Adrenal gland (tissue), 12 donors: Measurements from ENCODE around the gene SURF4. TPM values are rescaled to one million over a fixed set of nuclear protein-coding genes. Genes with fewer than 3 reads are reported as not detected.

Source experiments
- DNase-seq, 7 donors: peaks; one replicate each; pipeline ENCODE4 v3.0.0-alpha.2; 2019 to 2020
- H3K27ac ChIP-seq, 5 donors: fragments of 200-600 bp; sonication (generic) in 4 of 5; 1 replicate in 3 of 5; 2 replicates in 2 of 5; pipeline versions ENCODE4 v1.5.1 to v1.8.0; 2016 to 2020; ENCODE audit warnings: mild to moderate bottlenecking in 1 of 5
- H3K27me3 ChIP-seq: fragments of 200-600 bp; 2 replicates; pipeline ENCODE4 v1.8.0; 2021
- H3K36me3 ChIP-seq, 2 donors: fragments of 200-600 bp; replicated peaks in 1 of 2; 1 replicate in 1 of 2; 2 replicates in 1 of 2; pipeline versions ENCODE4 v1.5.1 to v1.8.0; 2018 to 2022
- H3K4me1 ChIP-seq, 2 donors: fragments of 200-600 bp; replicated peaks in 1 of 2; 1 replicate in 1 of 2; 2 replicates in 1 of 2; pipeline versions ENCODE4 v1.5.1 to v1.8.0; 2018 to 2021
- H3K4me3 ChIP-seq, 4 donors: fragments of 200-600 bp; sonication (generic) in 3 of 4; one replicate each; pipeline ENCODE4 v1.5.1; 2016 to 2018
- H3K9me3 ChIP-seq, 3 donors: fragments of 200-600 bp; sonication (generic) in 1 of 3; replicated peaks in 1 of 3; 1 replicate in 2 of 3; 2 replicates in 1 of 3; pipeline versions ENCODE4 v1.5.1 to v1.8.0; 2016 to 2021
- CTCF ChIP-seq, 6 experiments: fragments of 450-650 bp in 4 of 6; fragments of 200-600 bp in 2 of 6; sonication (generic) in 1 of 6; IDR thresholded peaks; 1 replicate in 5 of 6; 2 replicates in 1 of 6; pipeline versions ENCODE4 v1.5.1 to v1.8.0; 2016 to 2021; ENCODE audit warnings: antibody characterized with exemption in 6 of 6, mild to moderate bottlenecking in 2 of 6, moderate library complexity in 1 of 6
- POLR2A ChIP-seq, 2 donors: fragments of 450-650 bp; IDR thresholded peaks; one replicate each; pipeline ENCODE4 v1.6.1; 2017; ENCODE audit warnings: antibody characterized with exemption in 2 of 2, mild to moderate bottlenecking in 2 of 2, moderate library complexity in 1 of 2
- WGBS, 4 donors: extraction: QIAGEN DNeasy Blood & Tissue Kit in 2 of 4; methylation state at CpG; one replicate each; pipeline versions ENCODE4 v1.1.5 to v1.1.7; 2013 to 2017; 5-methylcytosine and 5-hydroxymethylcytosine counted together
- intact Hi-C, 2 donors: fragments of 100-400 bp; cut with DNase I; formaldehyde crosslinking; loops; one replicate each; pipeline versions ENCODE4 v1.14.1 to v1.15.0; 2022 to 2023
- polyA plus RNA-seq, 3 donors: library from polyadenylated mRNA; stranded (reverse); fragments of 200-250 nt in 2 of 3; fragments of 350-450 nt in 1 of 3; fragmentation: Illumina TruSeq in 1 of 3; extraction: RNeasy Lipid Tissue Mini Kit (QIAGEN cat#74804) in 1 of 3; gene quantifications; one replicate each; pipeline ENCODE4 v1.2.3, GENCODE V29; 2013 to 2014
- total RNA-seq, 9 donors: library from RNA; depleted of rRNA in 4 of 9; stranded (reverse); fragments of >200 nt in 4 of 9; fragments of 120-200 nt in 1 of 9; fragmentation: NEBNext Ultra II Directional in 1 of 9; extraction: Animal tissue kit (Norgen Biotek cat#: 25700) in 1 of 9; gene quantifications; one replicate each; pipeline versions ENCODE4 v1.1.0 to v1.2.4, GENCODE V29; 2013 to 2023
- donor health status: healthy with polysubstance abuse.
- donor health status: Bipolar disorder and iron deficiency.
- donor health status: DM: yes; HTN: yes; CAD: no.
- donor health status: DM: no; HTN: no; CAD: no.
- donor health status: DM: no; HTN: no; CAD: no.
- donor health status: DM: yes; HTN: yes; CAD: no.

Gene SURF4
- total and polyA plus RNA-seq, 12 donors = 43.4 to 340 (median 177) TPM

DNA sequence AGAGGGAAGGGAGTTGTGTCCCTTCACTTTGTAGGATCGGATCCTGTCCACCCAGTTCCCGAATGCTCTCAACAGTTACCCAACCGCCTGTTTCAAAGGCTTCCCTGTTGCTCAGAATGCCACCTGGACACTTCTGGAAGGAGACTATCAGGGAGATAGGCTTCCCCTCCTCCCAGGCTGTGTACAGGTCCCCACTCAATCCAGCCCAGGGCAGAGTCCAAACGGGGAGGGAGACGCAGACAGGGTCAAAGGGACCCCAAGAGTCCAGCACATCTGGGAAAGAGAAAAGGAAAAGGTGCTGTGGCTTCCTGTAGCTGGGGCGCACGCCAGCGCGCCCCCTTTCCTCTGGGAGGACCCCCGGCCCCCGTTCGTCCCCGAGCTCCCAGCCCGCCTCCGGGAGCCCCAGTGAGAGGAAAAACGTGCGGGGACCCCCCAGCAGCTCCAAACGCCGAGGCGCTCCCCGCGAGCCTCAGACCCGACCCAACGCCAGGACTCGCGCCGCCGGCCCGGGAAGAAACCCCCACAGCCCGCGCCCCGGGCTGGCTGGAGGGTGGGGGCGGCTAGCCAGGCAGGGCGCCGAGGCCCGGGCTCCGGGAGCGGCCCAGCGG lies 640 bp downstream of the SURF4 start:
- Histone ChIP-seq H3K27me3 (no peaks in the 10 kb centered on the region), H3K36me3 (peaks cover 0 to 13% of the 10 kb centered on the region in 2 donors), H3K27ac (peak overlapping the region; percentile 75 to 98 (median 96)), H3K4me3 (peak overlapping the region; percentile 28 to 98 (median 83)), H3K4me1 (peaks cover 20 to 47% of the 10 kb centered on the region in 2 donors), H3K9me3 (no peaks in the 10 kb centered on the region)
- TF ChIP-seq POLR2A (IDR thresholded peaks at IDR 0.05) = peak in 1 of 2 donors; percentile 15
- TF ChIP-seq CTCF (IDR thresholded peaks at IDR 0.05) = no peak
- intact Hi-C loops = no loop called here
- DNase-seq = peak in 3 of 7 donors; percentile 47 to 66 (median 53)
- WGBS, 4 donors = 0 to 1% (median 0%) methylated on average over 10 to 39 of the region's 39 CpGs

GRCh38 chr9:133374612-133375115 lies 1.2 kb downstream of the SURF4 start:
- 11 to 12% (median 11%) methylated on average over 12 of the region's 12 CpGs for WGBS, 4 donors
- Histone ChIP-seq H3K4me3 (peak overlapping the region in 3 of 4 donors; percentile 76 to 98 (median 90)), H3K9me3 (no peaks in the 10 kb centered on the region), H3K27me3 (no peaks in the 10 kb centered on the region), H3K27ac (peak overlapping the region; percentile 75 to 98 (median 96)), H3K36me3 (peaks cover 0 to 17% of the 10 kb centered on the region in 2 donors), H3K4me1 (peaks cover 20 to 50% of the 10 kb centered on the region in 2 donors)
- TF ChIP-seq POLR2A (IDR thresholded peaks at IDR 0.05) (no peak), CTCF (IDR thresholded peaks at IDR 0.05) (no peak)
- DNase-seq = no peak
- intact Hi-C loops = no loop called here

DNA sequence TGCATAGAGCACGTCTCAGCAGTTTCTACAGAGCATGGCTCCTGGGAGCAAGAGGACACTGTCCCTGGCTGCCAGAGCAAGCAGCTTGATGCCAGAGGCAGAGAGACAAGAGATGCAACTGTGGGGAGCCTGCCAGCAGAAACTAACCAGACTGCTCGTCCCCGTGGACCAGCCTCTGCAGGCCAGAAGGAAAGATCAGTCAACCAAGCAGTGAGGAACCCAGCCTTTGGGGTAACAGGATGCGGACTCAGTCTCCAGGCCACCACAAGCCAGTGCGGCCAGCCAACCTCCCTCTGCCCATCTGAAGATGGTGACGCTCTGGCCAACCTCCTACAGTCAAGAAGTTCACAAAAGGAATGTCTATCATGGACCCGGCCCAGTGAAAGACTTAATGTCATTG lies 3.7 kb downstream of the SURF4 start:
- H3K4me1 ChIP-seq = peaks cover 27 to 72% of the 10 kb centered on the region in 2 donors
- WGBS, 4 donors = 66 to 71% (median 70%) methylated on average over 6 to 7 of the region's 7 CpGs
- no peaks in the 10 kb centered on the region for H3K9me3 ChIP-seq
- H3K36me3 ChIP-seq = peaks cover 0 to 22% of the 10 kb centered on the region in 2 donors
- TF ChIP-seq POLR2A (IDR thresholded peaks at IDR 0.05) (no peak), CTCF (IDR thresholded peaks at IDR 0.05) (no peak)
- no peak overlapping the region for H3K4me3 ChIP-seq
- intact Hi-C loops = no loop called here
- H3K27ac ChIP-seq = peak overlapping the region in 2 of 5 donors; percentile 10 to 28
- no peaks in the 10 kb centered on the region for H3K27me3 ChIP-seq
- no peak for DNase-seq

DNA sequence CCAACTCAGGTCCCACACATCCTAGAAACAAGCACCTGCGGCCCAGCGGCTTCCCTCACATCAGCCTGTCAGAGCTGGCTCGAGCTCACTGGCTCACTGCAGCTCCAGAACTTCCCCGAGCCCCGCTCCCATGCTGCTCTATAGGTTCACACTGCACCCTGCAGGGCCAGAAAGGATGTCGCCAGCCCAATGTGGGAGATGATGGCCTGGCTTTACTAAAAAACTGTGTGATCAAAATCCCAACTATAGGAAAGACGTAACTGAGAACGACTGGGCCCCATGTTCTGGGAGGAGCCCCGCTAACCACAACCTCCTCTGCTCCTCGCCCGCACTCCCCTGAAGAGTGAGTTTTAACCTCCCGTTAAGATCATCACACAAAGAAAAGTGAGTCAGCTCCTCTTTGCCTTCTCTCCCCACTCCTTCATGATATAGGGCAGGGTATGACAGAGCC lies 4.6 kb downstream of the SURF4 start:
- H3K27ac ChIP-seq = peak overlapping the region in 2 of 5 donors; percentile 10 to 28
- H3K4me1 ChIP-seq = peaks cover 23 to 79% of the 10 kb centered on the region in 2 donors
- WGBS, 4 donors = 54 to 73% (median 66%) methylated on average over 7 to 12 of the region's 12 CpGs
- H3K4me3 ChIP-seq = no peak overlapping the region
- no peak for TF ChIP-seq CTCF (IDR thresholded peaks at IDR 0.05)
- TF ChIP-seq POLR2A (IDR thresholded peaks at IDR 0.05) = no peak
- DNase-seq = no peak
- peaks cover 0 to 30% of the 10 kb centered on the region in 2 donors for H3K36me3 ChIP-seq
- intact Hi-C loops = no loop called here
- H3K27me3 ChIP-seq = no peaks in the 10 kb centered on the region
- no peaks in the 10 kb centered on the region for H3K9me3 ChIP-seq
